Muscle layer of colon (tissue), 2 donors: Measurements from ENCODE around the gene RFK.
"Not testable (repeated sequence)": the region's sequence is repeated elsewhere in the genome, so short reads cannot be mapped to it uniquely, and the experiment has no call there.

ENCODE experiments used
- H3K27ac ChIP-seq: one replicate; pipeline ENCODE4 v1.7.0; 2013; ENCODE audit warnings: low read depth, mild to moderate bottlenecking, low read length, moderate library complexity
- H3K27me3 ChIP-seq, 2 donors: one replicate each; pipeline ENCODE4 v1.7.0; 2013; ENCODE audit warnings: low read length in 2 of 2, mild to moderate bottlenecking in 2 of 2; ENCODE audit not compliant: insufficient read depth in 2 of 2, control insufficient read depth in 1 of 2
- H3K36me3 ChIP-seq: one replicate; pipeline ENCODE4 v1.7.0; 2013; ENCODE audit warnings: mild to moderate bottlenecking, low read length; ENCODE audit not compliant: insufficient read depth
- H3K4me1 ChIP-seq: one replicate; pipeline ENCODE4 v1.7.0; 2013; ENCODE audit warnings: mild to moderate bottlenecking, low read length; ENCODE audit not compliant: insufficient read depth
- H3K4me3 ChIP-seq, 2 donors: one replicate each; pipeline ENCODE4 v1.7.0; 2013; ENCODE audit warnings: low read length in 2 of 2, low read depth in 1 of 2, mild to moderate bottlenecking in 1 of 2, moderate library complexity in 1 of 2
- H3K9ac ChIP-seq: one replicate; pipeline ENCODE4 v1.7.0; 2013; ENCODE audit warnings: low read length
- H3K9me3 ChIP-seq: one replicate; pipeline ENCODE4 v1.7.0; 2013; ENCODE audit warnings: mild to moderate bottlenecking, low read length
- donor health status: abdominal sarcoma.
- donor health status: Adenocarcinoma of cecum.

Gene RFK

DNA sequence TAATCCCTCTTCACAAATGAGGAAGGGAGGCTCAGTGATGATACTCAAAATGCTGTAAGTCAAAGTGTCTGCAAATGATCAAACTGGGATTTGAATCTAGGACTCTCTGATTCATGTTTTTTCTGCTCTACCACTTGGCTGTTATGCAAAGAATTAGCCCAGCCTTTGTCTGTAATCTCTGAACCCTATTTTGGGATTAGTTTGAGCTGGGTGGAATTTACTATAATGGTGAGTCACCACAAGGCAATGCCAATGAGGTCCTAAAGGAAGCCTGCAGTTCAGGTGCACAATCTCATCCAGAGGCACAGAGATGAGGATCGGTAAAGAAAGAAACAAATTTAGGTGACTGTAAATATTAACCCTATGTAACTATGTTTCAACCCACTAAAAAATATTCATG is 29.2 kb downstream of the RFK start:
- Histone ChIP-seq H3K4me3 (no peak overlapping the region), H3K9ac (no peak overlapping the region), H3K27me3 (no peaks in the 10 kb centered on the region), H3K36me3 (no peaks in the 10 kb centered on the region), H3K9me3 (no peaks in the 10 kb centered on the region), H3K27ac (no peak overlapping the region), H3K4me1 (no peaks in the 10 kb centered on the region)

DNA sequence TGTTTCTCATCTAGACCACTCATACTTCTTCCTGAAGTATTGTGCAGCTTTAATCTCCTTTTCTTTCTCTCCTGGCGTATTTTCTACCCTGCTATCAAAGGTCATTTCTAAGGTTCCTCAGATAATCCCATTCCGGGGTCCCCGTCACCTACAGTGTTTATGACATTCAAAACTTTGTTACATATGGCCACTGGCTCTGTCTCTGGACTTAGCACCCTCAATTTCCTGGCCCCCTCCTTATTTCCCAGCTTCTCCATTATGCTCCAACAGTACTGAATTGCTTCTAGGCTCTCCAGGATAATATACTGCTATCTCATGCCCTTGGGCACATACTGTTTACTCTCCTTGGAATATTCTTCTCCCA is 31.2 kb downstream of the RFK start:
- no peaks in the 10 kb centered on the region for H3K9me3 ChIP-seq
- no peaks in the 10 kb centered on the region for H3K36me3 ChIP-seq
- H3K27me3 ChIP-seq = no peaks in the 10 kb centered on the region
- no peak overlapping the region for H3K9ac ChIP-seq
- no peak overlapping the region for H3K27ac ChIP-seq
- no peak overlapping the region for H3K4me3 ChIP-seq
- H3K4me1 ChIP-seq = no peaks in the 10 kb centered on the region

DNA sequence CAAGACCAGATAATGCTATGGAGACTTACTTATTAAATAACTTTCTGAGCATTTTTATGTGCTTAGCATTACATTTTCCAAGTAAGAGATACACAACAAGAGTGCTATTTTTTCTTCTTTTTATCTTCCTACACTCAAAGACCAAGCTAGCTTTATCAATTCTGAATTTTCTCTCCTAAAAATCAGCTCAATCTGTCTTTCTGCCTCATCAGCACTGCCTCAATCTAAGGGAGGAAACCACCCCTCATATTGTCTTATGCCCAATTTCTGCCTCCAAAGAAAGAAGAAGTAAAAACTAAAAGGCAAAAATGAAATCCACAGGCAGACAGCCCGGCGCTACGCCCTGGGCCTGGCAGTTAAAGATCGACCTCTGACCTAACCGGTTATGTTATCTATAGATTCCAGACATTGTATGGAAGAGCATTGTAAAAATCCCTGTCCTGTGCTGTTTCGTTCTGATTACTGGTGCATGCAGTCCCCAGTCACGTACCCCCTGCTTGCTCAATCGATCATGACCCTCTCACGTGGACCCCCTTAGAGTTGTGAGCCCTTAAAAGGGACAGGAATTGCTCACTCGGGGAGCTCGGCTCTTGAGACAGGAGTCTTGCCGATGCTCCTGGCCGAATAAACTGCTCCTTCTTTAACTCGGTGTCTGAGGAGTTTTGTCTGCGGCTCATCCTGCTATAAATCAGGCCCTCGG is 31.7 kb downstream of the RFK start:
- not testable (repeated sequence) for H3K27me3 ChIP-seq, H3K9me3 ChIP-seq

DNA sequence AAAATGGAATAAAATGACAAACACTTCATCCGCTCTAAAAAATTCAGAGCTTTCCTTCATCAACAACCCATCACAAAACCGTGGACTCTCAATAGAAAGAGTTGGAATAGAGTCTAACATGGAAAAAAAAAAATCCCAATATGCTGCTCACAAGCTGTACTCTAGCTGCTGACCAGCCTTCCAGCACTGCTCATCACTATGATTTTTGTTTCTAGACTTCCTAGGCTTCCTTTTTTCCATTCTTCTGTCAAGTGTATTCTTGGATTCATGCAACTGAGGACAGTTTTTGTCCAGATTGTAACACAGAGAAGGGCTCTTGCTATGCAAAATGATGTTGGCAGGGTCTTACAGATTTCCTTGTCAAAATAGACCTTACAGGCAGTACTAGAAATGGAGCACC is 34.5 kb downstream of the RFK start:
- Histone ChIP-seq H3K36me3 (no peaks in the 10 kb centered on the region), H3K9ac (no peak overlapping the region), H3K4me3 (no peak overlapping the region), H3K27me3 (no peaks in the 10 kb centered on the region), H3K9me3 (no peaks in the 10 kb centered on the region), H3K4me1 (no peaks in the 10 kb centered on the region), H3K27ac (no peak overlapping the region)

More for the DNA sequence above, 31.7 kb downstream of the RFK start:
- H3K4me1 ChIP-seq, H3K4me3 ChIP-seq, H3K36me3 ChIP-seq, H3K27ac ChIP-seq, H3K9ac ChIP-seq: not testable (repeated sequence)

DNA sequence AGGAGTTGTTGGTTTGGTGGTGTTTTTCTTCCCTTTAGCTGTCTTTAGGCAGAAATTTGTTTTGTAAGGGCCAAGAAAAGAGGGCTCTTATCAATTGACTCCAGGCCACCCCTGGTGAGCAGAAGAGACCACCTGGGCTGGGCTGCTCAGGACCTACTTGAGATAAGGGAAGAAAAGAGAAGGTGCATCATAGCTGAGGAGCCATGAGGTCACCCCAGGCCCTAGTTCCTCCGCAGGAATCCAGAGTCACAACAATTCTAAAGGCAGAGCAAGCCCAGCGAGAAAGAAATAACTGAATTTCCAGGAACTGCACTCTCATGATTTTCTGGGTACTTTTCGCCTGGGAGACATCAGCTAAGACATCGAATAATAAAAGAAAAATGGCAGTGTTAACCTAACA is 34.9 kb downstream of the RFK start:
- Histone ChIP-seq H3K27ac (no peak overlapping the region), H3K36me3 (no peaks in the 10 kb centered on the region), H3K4me3 (no peak overlapping the region), H3K9me3 (no peaks in the 10 kb centered on the region), H3K9ac (no peak overlapping the region), H3K4me1 (no peaks in the 10 kb centered on the region), H3K27me3 (no peaks in the 10 kb centered on the region)

DNA sequence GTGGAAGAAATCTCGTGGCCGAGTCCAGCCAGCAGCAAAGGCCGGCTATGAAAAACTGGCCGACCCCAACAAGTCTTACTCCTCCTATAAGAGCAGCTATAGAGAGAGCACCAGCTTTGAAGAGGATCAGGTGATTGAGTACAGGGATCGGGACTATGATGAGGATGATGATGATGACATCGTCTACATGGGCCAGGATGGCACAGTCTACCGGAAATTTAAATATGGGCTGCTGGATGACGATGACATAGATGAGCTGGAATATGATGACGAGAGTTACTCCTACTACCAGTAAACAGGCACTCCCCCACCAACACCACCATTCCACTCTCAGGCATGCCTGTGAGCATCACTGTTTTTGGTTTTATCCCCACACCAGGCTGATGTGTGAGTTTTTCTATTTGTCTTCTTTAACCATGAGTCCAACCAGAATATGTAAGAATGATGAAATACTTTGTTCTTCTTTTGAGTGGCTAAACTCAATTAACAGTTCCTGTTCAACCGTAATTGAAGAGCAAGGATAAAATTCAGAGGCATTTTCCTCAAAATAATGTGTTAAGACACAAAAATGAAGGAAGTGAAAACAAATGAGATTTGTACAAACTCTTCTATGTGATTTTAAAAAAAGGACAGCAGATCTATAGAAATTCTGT is 35.5 kb downstream of the RFK start:
- Histone ChIP-seq H3K9ac (no peak overlapping the region), H3K4me3 (no peak overlapping the region), H3K9me3 (no peaks in the 10 kb centered on the region), H3K36me3 (no peaks in the 10 kb centered on the region), H3K4me1 (no peaks in the 10 kb centered on the region), H3K27me3 (no peaks in the 10 kb centered on the region), H3K27ac (no peak overlapping the region)

DNA sequence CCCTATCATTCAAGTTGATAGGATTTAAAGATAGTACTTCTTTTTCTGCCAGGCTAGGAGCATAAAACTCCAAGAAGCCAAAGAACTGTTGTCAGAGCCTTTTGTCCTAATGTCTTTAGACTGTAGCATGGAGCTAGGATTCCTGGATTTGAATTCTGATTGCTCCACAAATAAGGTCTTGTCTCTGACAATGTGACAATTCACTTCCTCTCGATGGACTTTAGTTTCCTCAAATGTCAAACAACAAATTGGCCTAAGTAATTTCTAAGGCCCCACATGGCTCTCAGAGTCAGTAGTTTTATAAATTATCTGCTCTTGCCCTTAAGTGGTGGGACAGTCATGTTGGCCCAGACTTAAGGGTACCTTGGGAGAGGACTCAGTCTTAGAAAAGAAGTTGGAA is 36.7 kb downstream of the RFK start:
- Histone ChIP-seq H3K4me1 (no peaks in the 10 kb centered on the region), H3K9ac (no peak overlapping the region), H3K36me3 (no peaks in the 10 kb centered on the region), H3K4me3 (no peak overlapping the region), H3K27me3 (no peaks in the 10 kb centered on the region), H3K27ac (no peak overlapping the region), H3K9me3 (no peaks in the 10 kb centered on the region)

DNA sequence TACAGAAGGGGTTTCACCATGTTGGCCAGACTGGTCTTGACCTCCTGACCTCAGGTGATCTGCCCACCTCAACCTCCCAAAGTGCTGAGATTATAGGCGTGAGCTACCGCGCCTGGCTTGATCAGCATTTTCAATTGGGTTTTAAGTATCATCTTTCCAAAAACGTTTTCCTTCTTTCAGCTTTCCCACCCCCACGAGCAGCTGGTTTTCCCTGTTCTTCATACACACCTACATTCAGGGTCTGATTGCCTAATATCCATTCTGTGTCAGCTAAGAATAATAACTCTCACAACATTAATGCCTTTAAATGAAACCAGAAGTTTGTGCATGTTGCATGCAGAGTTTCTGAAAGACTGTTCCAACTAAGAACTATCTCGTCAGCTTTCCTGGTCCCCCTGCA is 38.3 kb downstream of the RFK start:
- Histone ChIP-seq H3K27me3 (no peaks in the 10 kb centered on the region), H3K9ac (no peak overlapping the region), H3K4me3 (no peak overlapping the region)

DNA sequence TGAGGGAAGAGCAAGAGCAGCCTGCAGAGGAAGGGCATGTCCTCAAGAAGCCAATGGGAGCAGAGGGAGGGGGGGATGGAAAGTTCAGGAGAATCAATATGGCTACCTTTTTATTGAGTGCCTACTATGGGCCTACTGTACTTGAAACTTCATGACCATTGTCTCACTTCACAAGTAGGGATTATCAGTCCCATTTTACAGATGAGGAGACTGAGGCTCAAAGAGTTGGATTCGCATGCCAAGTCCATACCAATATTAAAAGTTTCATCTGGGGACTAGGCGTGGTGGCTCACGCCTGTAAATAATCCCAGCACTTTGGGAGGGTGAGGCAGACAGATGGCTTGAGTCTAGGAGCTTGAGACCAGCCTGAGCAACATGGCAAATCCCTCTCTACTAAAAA is 40.0 kb downstream of the RFK start:
- Histone ChIP-seq H3K4me3 (no peak overlapping the region), H3K4me1 (no peaks in the 10 kb centered on the region), H3K27ac (no peak overlapping the region), H3K36me3 (no peaks in the 10 kb centered on the region), H3K27me3 (no peaks in the 10 kb centered on the region), H3K9ac (no peak overlapping the region), H3K9me3 (no peaks in the 10 kb centered on the region)

More for the DNA sequence above, 38.3 kb downstream of the RFK start:
- no peaks in the 10 kb centered on the region for H3K4me1 ChIP-seq
- no peaks in the 10 kb centered on the region for H3K9me3 ChIP-seq
- H3K36me3 ChIP-seq = no peaks in the 10 kb centered on the region
- no peak overlapping the region for H3K27ac ChIP-seq

DNA sequence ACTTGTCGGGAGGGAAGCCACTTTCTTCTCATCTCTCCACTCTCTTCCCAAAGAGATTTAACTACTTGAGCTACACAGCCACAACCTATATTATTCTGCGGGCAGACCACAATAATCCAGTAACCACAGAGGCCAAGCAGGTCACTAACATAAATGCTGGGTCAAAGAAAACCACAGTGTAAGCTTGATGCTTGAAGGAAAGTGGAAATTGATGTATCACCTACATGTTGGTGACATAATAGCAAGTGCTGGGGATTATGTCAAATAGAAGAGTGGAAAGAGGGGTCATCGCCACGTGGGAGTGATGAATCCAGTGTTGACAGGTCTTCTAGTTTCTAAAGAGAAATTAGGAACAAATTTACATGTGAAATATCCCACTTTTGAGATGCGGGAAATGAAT is 40.9 kb downstream of the RFK start:
- H3K27me3 ChIP-seq = no peaks in the 10 kb centered on the region
- no peaks in the 10 kb centered on the region for H3K36me3 ChIP-seq
- no peak overlapping the region for H3K27ac ChIP-seq
- no peaks in the 10 kb centered on the region for H3K9me3 ChIP-seq
- H3K4me1 ChIP-seq = no peaks in the 10 kb centered on the region
- H3K4me3 ChIP-seq = no peak overlapping the region
- no peak overlapping the region for H3K9ac ChIP-seq

DNA sequence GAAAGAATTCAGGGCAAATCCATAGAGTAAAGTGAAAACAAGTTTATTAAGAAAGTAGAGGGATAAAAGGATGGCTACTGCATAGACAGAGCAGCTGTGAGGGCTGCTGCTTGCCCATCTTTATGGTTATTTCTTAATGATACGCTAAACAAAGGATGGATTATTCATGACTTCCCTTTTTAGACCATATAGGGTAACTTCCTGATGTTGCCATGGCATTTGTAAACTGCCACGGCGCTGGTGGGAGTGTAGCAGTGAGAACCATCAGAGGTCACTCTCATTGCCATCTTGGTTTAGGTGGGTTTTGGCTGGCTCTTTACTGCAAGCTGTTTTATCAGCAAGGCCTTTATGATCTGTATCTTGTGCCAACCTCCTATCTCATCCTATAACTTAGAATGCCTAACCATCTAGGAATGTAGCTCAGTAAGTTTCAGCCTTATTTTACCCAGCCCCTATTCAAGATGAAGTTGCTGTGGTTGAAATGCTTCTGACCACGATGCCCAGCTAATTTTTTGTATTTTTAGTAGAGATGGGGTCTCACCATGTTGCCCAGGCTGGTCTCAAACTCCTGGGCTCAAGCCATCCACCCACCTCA is 42.1 kb downstream of the RFK start:
- Histone ChIP-seq H3K9ac (no peak overlapping the region), H3K4me1 (no peaks in the 10 kb centered on the region), H3K27ac (no peak overlapping the region), H3K9me3 (no peaks in the 10 kb centered on the region), H3K36me3 (no peaks in the 10 kb centered on the region), H3K27me3 (no peaks in the 10 kb centered on the region), H3K4me3 (no peak overlapping the region)

DNA sequence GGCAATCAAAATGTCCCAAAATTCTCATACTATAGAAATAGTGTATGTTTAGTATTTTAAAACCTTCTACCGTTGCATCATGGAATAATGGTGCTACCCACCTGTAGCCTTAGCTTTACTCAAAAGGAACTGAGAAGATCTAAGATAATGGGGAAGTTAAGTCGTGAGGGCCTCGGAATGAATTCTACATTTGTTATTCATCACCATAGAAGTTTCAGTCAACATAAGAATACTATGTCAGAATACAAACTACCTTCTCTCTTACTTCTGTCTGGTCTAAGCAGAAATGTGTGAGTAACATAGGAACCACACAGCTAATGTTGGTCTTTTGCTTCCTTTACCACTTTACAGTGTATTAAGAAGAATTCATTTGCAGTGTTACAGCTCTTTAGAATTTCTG is 43.2 kb downstream of the RFK start:
- Histone ChIP-seq H3K36me3 (no peaks in the 10 kb centered on the region), H3K27me3 (no peaks in the 10 kb centered on the region), H3K9ac (no peak overlapping the region), H3K4me1 (no peaks in the 10 kb centered on the region), H3K9me3 (no peaks in the 10 kb centered on the region), H3K4me3 (no peak overlapping the region), H3K27ac (no peak overlapping the region)
